Amniotic stem cell (primary cell): Measurements from ENCODE around the gene PCDHGA7.
"Not testable (repeated sequence)": the region's sequence is repeated elsewhere in the genome, so short reads cannot be mapped to it uniquely, and the experiment has no call there.

ENCODE experiments used
- DNase-seq: peaks from one replicate; lab custom pipeline; 2025; lab: John Stamatoyannopoulos, UW

PCDHGA7 gene

DNA sequence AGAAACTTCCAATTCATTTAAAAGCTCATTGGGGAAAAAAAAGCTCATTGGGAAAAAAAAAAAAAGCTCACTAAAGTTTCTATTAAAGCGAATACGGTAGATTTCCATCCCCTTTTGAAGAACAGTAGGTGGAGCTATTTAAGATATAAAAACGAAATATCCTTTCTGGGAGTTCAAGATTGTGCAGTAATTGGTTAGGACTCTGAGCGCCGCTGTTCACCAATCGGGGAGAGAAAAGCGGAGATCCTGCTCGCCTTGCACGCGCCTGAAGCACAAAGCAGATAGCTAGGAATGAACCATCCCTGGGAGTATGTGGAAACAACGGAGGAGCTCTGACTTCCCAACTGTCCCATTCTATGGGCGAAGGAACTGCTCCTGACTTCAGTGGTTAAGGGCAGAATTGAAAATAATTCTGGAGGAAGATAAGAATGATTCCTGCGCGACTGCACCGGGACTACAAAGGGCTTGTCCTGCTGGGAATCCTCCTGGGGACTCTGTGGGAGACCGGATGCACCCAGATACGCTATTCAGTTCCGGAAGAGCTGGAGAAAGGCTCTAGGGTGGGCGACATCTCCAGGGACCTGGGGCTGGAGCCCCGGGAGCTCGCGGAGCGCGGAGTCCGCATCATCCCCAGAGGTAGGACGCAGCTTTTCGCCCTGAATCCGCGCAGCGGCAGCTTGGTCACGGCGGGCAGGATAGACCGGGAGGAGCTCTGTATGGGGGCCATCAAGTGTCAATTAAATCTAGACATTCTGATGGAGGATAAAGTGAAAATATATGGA is 48.0 kb downstream of the PCDHGA7 start, which contains the start of gene PCDHGA12:
PCDHGA12 (plus strand) TSS at position 176 of the 782 bp plus-strand sequence; CDS start at position 429, 253 bp downstream.
- no peak for DNase-seq

DNA sequence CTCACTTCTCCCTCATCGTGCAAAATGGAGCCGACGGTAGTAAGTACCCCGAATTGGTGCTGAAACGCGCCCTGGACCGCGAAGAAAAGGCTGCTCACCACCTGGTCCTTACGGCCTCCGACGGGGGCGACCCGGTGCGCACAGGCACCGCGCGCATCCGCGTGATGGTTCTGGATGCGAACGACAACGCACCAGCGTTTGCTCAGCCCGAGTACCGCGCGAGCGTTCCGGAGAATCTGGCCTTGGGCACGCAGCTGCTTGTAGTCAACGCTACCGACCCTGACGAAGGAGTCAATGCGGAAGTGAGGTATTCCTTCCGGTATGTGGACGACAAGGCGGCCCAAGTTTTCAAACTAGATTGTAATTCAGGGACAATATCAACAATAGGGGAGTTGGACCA is 48.7 kb downstream of the PCDHGA7 start:
- no peak for DNase-seq

DNA sequence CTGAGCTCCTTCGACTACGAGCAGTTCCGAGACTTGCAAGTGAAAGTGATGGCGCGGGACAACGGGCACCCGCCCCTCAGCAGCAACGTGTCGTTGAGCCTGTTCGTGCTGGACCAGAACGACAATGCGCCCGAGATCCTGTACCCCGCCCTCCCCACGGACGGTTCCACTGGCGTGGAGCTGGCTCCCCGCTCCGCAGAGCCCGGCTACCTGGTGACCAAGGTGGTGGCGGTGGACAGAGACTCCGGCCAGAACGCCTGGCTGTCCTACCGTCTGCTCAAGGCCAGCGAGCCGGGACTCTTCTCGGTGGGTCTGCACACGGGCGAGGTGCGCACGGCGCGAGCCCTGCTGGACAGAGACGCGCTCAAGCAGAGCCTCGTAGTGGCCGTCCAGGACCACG is 49.8 kb downstream of the PCDHGA7 start:
- not testable (repeated sequence) for DNase-seq

DNA sequence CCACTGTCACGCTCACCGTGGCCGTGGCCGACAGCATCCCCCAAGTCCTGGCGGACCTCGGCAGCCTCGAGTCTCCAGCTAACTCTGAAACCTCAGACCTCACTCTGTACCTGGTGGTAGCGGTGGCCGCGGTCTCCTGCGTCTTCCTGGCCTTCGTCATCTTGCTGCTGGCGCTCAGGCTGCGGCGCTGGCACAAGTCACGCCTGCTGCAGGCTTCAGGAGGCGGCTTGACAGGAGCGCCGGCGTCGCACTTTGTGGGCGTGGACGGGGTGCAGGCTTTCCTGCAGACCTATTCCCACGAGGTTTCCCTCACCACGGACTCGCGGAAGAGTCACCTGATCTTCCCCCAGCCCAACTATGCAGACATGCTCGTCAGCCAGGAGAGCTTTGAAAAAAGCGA is 50.2 kb downstream of the PCDHGA7 start:
- DNase-seq = not testable (repeated sequence)

DNA sequence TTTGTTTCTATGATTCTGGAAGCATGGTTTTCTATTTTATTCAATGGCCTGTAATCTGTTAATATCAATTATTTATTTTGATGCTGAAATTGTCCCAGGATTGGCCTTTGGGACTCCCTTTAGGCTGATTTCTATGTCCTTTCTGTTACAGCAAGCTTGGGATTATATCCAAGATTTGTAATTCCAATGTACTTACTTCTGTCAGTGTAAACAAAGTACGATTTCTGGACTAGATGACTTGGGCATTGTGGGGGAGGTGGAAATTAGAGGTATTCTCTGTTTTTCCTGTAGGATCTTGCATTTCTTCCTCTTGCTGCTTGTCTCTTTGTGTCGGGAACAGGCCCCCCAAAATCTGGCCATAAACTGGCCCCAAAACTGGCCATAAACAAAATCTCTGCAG is 51.5 kb downstream of the PCDHGA7 start:
- DNase-seq = no peak
